Endometrium (tissue), 2 donors: ENCODE measurements around the gene LETM1.

ENCODE experiments used
- FAIRE-seq: peaks from 2 replicates; lab custom pipeline; 2012; peaks lifted over from hg19 to GRCh38; lab: Jason Lieb, UNC
- donor health status: control.
- donor health status: control.

The LETM1 gene

DNA sequence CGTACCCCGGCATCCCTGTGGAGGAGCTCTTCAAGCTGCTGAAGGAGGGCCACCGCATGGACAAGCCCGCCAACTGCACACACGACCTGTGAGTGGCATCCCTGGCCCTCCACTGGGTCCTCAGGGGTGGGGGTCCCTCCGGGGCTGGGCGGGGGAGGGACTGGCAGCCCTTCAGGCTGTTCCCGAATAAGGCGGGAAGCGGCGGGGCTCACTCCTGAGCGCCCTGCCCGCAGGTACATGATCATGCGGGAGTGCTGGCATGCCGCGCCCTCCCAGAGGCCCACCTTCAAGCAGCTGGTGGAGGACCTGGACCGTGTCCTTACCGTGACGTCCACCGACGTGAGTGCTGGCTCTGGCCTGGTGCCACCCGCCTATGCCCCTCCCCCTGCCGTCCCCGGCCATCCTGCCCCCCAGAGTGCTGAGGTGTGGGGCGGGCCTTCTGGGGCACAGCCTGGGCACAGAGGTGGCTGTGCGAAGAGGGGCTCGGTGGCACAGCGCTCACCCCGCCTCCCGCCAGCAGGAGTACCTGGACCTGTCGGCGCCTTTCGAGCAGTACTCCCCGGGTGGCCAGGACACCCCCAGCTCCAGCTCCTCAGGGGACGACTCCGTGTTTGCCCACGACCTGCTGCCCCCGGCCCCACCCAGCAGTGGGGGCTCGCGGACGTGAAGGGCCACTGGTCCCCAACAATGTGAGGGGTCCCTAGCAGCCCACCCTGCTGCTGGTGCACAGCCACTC lies 49.2 kb downstream of the LETM1 start:
- FAIRE-seq, result no peak

DNA sequence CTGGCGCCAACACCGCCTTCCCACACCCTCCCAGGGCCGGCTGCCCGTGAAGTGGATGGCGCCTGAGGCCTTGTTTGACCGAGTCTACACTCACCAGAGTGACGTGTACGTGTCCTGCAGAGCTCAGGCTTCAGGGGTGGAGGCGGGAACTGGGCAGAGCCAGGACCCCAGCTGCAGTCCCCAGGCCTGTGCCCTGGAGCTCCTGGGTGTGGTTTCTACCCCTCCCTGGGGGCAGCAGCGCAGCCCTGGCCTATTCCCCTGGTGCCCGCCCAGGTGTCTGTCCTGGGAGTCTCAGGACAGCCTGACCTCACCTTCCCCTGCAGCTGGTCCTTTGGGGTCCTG lies 49.8 kb downstream of the LETM1 start:
- no peak for FAIRE-seq

DNA sequence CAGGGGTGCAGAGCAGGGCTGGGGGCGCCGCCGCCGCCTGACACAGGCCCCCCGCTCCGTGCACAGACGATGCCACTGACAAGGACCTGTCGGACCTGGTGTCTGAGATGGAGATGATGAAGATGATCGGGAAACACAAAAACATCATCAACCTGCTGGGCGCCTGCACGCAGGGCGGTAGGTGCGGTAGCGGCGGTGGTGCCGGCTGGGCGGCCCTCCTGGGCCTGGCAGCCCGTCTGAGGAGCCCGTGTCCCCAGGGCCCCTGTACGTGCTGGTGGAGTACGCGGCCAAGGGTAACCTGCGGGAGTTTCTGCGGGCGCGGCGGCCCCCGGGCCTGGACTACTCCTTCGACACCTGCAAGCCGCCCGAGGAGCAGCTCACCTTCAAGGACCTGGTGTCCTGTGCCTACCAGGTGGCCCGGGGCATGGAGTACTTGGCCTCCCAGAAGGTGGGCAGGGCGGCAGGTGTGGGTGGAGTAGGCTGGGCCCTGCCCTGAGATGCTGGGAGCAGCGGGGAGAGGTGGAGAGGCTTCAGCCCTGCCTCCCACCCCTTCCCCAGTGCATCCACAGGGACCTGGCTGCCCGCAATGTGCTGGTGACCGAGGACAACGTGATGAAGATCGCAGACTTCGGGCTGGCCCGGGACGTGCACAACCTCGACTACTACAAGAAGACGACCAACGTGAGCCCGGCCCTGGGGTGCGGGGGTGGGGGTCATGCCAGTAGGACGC lies 50.3 kb downstream of the LETM1 start:
- no peak for FAIRE-seq

DNA sequence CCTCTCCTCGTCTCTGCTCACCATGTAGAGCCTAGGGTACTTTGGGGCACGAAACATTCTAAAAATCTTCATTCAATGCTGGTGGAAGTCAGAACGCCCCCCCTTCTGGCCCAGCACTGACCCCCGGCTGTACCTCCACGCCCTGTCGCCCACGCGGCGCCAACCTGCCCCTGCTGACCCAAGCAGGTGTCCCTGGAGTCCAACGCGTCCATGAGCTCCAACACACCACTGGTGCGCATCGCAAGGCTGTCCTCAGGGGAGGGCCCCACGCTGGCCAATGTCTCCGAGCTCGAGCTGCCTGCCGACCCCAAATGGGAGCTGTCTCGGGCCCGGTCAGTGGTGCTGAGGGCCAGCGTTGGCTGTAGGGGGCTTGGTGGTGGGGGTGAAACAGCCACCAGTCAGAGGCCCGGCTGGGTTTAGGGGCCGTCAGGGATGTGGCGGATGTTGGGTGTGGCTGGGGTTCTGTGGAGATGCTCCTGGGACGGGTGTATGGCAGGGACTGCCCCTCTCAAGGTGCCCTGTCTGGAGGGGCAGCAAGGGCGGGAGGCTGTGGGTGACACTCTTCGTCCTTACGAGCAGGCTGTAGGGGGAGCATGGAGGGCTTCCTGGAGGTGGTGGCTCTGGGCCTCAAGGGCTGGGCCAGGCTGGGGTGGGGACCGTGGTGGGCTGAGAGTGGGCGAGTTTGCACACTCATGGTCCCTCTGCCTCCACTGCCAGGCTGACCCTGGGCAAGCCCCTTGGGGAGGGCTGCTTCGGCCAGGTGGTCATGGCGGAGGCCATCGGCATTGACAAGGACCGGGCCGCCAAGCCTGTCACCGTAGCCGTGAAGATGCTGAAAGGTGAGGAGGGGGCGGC lies 51.1 kb downstream of the LETM1 start:
- FAIRE-seq, result no peak

DNA sequence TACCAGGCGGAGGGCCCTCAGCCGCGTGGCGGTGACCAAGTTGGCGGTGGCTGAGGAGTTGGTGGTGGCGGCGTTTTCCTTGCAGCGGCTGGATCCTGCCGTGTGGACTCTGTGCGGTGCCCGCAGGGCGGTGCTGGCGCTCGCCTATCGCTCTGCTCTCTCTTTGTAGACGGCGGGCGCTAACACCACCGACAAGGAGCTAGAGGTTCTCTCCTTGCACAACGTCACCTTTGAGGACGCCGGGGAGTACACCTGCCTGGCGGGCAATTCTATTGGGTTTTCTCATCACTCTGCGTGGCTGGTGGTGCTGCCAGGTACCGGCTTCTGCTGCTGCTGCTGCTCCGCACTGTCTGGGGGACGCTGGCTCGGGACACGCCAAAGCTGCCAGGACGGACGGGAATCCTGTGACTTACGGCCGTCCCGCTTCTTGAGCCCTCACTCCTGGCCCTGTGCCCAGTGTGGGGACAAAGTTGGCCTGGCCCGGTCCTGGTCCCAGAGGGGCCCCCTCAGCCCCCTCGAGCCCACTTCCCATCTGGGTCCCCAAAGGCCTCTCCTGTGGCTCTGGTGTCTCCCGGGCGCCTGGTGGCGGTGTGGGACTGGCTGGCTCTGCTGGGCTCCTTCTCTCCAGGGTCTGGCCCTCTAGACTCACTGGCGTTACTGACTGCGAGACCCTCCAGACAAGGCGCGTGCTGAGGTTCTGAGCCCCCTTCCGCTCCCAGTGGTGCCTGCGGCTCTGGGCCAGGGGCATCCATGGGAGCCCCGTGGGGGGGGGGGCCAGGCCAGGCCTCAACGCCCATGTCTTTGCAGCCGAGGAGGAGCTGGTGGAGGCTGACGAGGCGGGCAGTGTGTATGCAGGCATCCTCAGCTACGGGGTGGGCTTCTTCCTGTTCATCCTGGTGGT lies 52.2 kb downstream of the LETM1 start:
- no peak for FAIRE-seq

DNA sequence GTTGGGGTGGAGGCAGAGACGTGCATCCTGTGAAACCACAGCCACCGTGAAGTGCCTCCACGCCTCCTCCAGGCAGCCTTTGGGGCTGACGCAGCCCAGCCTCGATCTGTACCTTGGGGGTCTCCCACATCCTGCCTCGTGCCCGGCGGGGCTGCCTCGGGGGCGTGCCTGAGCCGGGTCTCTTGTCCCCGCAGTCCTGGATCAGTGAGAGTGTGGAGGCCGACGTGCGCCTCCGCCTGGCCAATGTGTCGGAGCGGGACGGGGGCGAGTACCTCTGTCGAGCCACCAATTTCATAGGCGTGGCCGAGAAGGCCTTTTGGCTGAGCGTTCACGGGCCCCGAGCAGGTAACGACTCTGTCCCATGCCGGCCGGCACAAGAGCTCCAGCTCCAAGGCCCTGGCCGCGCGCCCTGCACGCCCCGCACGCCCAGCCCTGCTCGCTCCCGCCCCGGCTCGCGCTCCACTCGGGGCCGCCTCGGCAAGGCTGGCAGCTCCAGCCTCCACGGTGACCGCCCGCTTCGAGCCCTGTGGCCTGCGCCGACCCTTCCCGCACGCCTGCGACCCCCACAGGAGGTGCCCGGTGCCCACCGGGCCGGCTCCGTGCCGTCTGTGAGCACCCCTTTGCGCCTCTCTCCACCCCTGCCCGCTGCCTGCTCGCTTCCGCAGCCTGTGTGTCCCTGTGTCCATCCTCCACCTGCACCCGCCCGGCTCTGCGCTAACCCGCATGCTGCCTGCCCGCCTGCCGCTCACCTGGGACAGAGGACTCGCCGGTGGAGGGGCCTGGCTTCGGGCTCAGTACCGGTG lies 53.0 kb downstream of the LETM1 start:
- FAIRE-seq, result no peak

DNA sequence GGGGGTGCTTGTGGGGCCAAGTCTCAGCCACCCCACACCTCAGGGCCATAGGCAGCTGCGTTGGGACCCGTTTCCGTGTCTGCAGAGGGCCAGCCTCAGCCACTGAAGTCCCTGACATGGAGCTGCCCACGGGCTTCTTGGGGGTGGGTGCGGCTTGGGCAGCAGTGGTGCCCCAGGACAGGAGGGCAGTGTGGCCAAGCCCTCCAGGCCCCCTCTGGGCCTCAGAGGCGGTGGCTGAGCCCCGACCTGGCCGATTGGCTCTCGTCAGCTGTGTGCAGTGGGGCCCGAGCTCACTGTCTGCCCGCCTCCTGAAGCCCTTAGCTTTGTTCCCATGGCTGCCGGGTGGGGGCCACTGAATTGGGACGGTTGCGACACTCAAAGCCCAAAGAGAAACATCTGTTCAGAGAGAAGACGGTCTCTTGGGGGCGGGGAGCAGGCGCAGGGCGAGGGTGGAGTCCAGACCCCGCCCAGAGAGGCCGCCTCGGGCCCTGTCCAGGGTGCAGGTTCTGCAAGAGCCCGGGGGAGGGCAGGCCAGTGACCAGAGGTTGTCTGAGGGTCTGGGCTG lies 53.7 kb downstream of the LETM1 start:
- FAIRE-seq, result no peak

DNA sequence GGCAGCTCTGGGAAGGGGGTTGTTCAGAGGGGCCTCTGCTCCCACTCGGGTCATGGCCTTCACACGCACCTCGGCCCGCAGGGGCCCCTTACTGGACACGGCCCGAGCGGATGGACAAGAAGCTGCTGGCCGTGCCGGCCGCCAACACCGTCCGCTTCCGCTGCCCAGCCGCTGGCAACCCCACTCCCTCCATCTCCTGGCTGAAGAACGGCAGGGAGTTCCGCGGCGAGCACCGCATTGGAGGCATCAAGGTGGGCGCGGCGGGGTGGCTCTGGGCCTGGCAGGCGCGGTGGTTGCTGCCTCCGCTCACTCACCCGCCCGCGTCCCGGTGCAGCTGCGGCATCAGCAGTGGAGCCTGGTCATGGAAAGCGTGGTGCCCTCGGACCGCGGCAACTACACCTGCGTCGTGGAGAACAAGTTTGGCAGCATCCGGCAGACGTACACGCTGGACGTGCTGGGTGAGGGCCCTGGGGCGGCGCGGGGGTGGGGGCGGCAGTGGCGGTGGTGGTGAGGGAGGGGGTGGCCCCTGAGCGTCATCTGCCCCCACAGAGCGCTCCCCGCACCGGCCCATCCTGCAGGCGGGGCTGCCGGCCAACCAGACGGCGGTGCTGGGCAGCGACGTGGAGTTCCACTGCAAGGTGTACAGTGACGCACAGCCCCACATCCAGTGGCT lies 54.5 kb downstream of the LETM1 start:
- no peak for FAIRE-seq

DNA sequence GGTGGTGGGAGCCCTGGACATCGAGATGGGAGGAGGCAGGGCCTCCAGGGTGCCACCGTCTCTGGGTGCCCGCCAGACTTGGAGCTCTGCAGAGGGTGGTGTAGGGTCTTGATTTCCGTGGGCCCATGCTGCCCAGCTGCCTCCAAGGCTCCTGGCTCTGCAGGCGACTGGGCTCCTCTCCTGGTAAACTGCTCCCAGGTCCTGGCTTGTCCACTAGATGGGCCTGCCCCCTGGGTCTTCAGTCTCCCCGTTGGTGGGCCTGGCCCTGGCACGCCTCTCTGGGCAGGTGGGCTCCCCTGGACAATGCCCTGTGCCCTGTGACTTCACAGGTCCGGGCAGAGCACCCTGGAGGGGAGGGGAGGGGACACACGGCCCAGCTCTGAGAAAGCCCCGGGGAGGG lies 55.2 kb downstream of the LETM1 start:
- FAIRE-seq, result no peak

DNA sequence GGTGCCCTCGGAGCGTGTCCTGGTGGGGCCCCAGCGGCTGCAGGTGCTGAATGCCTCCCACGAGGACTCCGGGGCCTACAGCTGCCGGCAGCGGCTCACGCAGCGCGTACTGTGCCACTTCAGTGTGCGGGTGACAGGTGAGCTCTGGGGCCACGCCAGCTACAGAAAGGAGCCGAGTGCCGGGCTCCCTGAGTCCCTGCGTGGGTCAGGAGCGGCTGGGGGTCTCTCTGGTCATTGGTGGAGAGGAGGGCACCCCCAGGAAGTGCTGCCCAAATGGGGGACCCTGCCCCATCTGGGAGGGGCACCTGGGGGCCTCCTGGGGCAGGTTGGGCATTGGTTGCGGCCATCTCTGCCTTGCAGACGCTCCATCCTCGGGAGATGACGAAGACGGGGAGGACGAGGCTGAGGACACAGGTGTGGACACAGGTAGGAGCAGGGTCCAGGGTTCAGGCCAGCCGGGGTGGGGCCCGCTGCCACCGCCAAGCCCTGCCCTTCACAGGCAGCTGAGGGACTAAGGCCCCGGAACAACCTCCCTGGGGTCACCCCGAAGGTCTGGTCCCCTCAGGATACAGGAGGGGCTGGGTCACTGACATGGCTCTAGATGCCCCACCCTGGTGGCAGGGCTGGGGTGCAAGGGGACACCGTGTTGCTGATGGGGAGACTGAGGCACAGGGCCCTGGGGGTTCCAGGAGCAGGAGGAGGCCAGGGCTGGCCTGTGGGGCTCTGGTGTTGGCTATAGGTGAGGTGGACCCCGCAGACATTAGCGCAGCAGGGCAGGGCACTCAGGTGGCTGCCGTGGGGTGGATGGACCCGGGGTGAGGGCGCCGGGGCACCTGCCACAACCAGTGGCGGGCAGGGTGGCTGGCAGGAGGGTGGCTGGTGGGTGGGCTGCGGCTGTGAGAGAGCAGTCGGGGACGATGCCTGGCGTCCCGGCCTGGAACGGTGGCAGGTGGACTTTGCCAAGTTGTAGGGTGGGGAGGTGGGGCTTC lies 56.3 kb downstream of the LETM1 start:
- FAIRE-seq, result no peak

DNA sequence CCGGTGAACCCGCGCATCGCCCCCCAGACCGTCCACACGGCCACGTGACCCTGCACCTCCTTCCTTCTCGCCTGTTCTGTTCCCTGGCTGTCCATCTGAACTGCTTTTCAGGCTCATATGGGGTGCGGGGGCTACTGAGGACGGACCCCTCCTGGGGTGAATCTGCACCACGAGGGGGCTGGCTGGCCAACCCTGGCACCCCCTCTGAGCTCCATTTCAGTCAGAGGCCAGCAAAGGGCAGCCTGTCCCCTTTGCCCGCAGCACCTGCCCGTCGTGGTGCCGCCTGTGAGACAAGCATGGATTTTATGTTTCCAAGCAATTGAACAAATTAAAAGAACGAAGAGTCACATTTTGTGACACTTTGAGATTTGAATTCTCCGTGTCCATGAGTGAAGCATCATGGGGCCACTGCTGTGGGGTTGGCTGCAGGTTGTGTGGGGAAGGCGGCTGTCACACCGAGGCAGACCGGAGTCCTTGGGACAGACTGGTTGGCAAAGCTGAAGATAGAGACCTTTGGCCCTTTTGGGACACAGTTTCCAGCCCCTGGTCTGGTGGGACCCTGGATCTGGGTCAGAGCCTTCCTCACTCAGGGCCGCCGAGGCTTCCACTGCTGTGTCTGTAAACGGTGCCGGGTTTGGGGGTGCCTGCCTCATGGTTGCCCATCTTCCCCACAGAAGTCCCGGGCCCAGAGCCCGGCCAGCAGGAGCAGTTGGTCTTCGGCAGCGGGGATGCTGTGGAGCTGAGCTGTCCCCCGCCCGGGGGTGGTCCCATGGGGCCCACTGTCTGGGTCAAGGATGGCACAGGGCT lies 57.2 kb downstream of the LETM1 start:
- no peak for FAIRE-seq

DNA sequence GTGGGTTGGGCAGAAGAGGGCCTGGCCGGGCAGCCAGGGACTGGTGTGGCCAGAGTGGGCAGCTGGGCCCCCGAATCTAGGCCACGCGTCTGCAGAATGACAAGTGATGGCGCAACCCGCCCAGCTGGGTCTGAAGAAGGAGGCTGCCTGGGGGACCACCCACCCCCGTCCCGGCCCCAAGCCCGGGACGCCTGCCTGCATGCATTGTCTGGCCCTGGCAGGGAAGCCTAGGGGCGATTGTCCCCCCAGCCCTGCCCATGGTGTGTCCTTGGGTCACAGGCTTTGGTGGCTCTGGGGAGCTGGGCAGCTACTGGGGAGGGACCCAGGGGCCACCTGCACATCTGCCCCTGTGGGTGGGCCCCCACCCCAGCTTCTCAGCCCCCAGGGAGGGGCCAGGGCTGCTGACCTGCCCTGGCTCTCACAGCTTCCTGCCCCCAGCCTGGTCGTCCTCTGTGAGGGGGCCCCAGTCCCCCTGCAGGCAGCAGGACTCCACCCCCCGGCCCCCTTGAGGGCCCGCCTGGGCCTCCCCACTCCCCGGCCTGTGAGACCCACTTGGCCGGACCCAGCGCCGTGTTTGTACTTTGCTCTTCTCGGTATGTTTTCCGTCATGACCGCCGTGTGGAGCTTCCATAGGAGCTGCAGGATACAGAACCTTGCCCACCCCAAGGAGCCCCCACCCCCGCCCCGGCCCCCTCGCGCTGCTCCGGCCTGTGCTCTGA lies 57.9 kb downstream of the LETM1 start:
- FAIRE-seq, result no peak

DNA sequence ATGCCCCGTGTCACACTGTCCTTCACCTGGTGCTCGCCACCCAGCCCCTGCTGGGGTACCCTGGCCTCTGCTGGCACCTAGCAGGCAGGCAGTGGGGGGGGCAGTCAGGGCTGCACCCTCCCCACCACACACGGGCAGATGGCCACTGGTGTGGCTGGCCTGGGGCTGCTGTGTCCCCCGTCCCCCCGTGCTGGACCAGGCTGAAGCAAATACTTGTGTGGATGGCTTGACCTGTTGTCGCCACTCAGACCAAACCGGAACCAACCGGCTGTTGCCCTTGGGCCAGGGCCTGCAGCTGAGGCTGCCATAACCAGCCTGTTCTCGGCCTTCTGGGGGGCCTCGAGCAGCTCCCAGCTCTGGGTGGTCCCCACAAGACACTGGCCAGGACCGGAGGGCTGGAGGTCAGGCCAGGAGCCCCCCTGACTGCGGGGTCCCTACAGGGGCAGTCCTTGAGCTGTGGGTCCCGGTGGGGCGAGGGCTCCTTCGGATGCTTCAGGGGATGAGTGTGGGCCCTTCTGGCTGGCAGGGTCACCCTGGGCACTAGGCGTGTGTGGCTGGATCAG lies 58.6 kb downstream of the LETM1 start:
- FAIRE-seq, result no peak

DNA sequence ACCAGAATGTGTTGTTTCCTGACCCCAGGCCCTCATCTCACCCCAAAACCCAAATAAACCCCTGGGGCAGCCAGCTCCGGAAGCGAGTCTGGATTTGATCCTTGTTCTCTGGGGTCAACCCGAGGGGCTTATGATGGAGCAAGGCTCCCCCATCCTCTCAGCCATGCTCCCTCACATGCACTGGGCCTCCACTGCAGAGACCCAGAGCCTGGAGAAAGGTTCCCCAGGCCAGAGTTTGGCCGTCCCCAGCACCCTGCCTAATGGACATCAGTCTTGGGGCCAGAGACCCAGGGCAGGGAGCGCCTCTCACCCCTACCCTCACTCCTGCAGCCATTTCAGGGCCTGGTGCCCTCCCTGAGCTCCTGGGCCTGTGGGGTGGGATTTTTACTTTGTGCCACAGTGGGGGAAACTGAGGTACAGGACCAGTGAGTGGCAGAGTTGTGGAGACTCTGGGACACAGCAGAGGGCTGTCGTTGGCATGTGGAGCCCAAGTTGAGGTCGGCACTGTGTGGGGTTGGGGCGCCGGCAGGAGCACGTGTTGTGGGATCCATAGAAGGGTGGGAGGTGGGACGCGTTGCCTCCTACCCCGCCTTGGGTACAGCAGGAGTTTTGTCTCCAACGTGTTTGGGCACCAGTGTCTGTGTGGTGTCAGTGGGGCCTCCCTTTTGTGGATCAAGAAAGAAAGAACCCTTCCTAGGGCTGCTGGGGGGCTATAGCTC lies 59.3 kb downstream of the LETM1 start:
- no peak for FAIRE-seq

DNA sequence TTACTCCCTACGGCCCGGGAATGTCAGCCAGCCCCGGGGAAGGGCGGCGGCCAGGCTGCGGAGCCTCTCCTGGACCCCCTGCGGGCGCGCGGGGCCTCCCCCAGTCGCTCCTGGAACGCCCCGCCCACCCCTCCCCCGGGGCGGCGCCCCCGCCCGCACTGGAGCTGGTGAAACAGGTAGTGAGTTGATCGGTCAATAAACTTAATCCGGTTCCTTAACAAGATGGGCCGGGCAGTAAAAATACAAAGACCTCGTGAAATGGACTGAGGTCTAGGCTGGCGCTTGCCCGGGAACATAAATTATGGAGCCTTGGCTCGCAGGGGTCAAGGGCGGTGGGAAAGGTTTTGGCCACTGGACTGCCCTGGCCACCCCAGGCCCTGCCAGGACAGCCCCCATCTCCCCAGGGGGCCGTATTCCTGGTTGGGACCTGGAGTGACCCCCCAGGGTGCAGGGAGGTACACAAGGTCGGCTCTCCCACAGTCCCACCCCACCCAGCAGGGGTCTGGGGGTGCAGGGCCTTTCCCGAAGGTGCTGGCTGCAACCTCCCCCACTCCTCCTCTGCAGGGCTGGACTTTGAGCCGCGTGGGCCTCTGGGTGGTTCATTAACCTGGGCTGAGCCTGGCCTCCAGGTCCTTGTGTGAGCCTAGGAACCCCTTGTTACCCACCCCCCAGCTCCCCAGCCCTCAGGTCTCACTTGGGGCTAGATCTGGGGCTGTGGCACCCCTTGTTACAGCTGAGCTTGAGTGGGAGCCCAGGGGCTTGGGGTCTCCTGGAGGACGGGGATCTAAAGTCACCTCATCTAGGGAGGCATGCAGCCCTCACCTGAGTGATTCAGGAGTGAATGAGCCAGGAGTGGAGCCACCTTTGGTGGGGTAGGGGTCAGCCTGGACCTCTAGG lies 60.4 kb downstream of the LETM1 start:
- no peak for FAIRE-seq
